Adipose tissue (tissue), 3 donors: ENCODE measurements around the gene AXIN1. TPM values are rescaled to one million over a fixed set of nuclear protein-coding genes. Genes with fewer than 3 reads are reported as not detected.

Experiments used
- H3K27ac ChIP-seq: one replicate; pipeline ENCODE4 v1.5.1; 2013; ENCODE audit warnings: low read depth, low read length
- WGBS, 3 donors: extraction: QIAGEN DNeasy Blood & Tissue Kit; methylation state at CpG; one replicate each; pipeline ENCODE4 v1.1.7; 2013; 5-methylcytosine and 5-hydroxymethylcytosine counted together
- polyA plus RNA-seq, 3 donors: library from polyadenylated mRNA; stranded (reverse); fragments of 200-250 nt; gene quantifications; one replicate each; pipeline ENCODE4 v1.2.3, GENCODE V29; 2013
- donor health status: healthy with polysubstance abuse.
- donor health status: Bipolar disorder and iron deficiency.
- donor health status: healthy.

Gene AXIN1
- polyA plus RNA-seq, 3 donors: 11.8 to 18.4 (median 15.8) TPM

GRCh38 chr16:281660-282255, 70.8 kb downstream of the AXIN1 start:
- WGBS, 3 donors: 26 to 62% (median 44%) methylated on average over 23 to 25 of the region's 25 CpGs

GRCh38 chr16:280991-281659, 71.4 kb downstream of the AXIN1 start:
- WGBS, 3 donors: 24 to 45% (median 38%) methylated on average over 23 to 27 of the region's 27 CpGs

More at GRCh38 chr16:281660-282255, 70.8 kb downstream of the AXIN1 start:
- H3K27ac ChIP-seq: no peak overlapping the region

GRCh38 chr16:280552-280951, 72.0 kb downstream of the AXIN1 start, which contains the start of gene ARHGDIG:
Gene ARHGDIG (plus strand): TSS chr16:280591. CDS start chr16:280681, 90 bp downstream.
- WGBS, 3 donors: 0 to 2% (median 2%) methylated on average over 7 to 54 of the region's 54 CpGs

More at GRCh38 chr16:280991-281659, 71.4 kb downstream of the AXIN1 start:
- no peak overlapping the region for H3K27ac ChIP-seq

GRCh38 chr16:280005-280460, 72.5 kb downstream of the AXIN1 start:
- 3 to 8% (median 7%) methylated on average over 41 to 47 of the region's 47 CpGs for WGBS, 3 donors
- H3K27ac ChIP-seq: no peak overlapping the region

More at GRCh38 chr16:280552-280951, 72.0 kb downstream of the AXIN1 start, which contains the start of gene ARHGDIG:
- H3K27ac ChIP-seq: no peak within 1 kb of the TSS

GRCh38 chr16:279531-279930, 73.0 kb downstream of the AXIN1 start:
- WGBS, 3 donors: 32 to 82% (median 75%) methylated on average over 7 of the region's 7 CpGs
- no peak overlapping the region for H3K27ac ChIP-seq

GRCh38 chr16:278863-279366, 73.6 kb downstream of the AXIN1 start:
- 29 to 54% (median 45%) methylated on average over 6 of the region's 6 CpGs for WGBS, 3 donors
- no peak overlapping the region for H3K27ac ChIP-seq

- H3K27ac ChIP-seq: no peak overlapping the region
- 61 to 83% (median 77%) methylated on average over 20 of the region's 20 CpGs for WGBS, 3 donors
Measured at GRCh38 chr16:276426-277077, 76.0 kb downstream of the AXIN1 start.

DNA sequence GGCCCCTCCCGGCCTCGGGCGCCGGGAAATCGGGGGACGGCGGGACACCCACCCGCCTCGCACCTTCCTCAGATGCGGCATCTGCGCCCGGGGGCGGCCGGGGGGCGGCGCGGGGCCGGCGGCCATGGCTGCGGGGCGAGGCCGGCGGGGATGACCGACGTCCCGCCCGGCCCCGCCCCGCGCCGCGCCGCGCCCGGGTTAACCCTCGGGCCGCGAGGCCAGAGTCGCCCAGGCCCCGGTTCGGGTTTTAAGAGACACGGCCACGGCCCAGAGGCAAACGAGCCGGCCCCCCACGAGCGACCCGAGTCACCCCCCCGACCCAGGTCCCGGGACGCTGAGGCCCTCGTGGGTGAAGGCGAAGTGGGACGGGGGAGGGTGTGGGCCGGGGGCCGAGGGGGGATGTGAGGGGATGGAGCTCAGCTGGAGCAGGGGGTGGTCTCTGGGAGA, 76.7 kb downstream of the AXIN1 start, which contains the start of gene RGS11:
Gene RGS11 (minus strand): TSS at position 159 of the 447 bp plus-strand sequence. CDS start 33 bp downstream, at position 126.
- H3K27ac ChIP-seq: no peak within 1 kb of the TSS
- WGBS, 3 donors: 2 to 6% (median 4%) methylated on average over 34 to 56 of the region's 56 CpGs

DNA sequence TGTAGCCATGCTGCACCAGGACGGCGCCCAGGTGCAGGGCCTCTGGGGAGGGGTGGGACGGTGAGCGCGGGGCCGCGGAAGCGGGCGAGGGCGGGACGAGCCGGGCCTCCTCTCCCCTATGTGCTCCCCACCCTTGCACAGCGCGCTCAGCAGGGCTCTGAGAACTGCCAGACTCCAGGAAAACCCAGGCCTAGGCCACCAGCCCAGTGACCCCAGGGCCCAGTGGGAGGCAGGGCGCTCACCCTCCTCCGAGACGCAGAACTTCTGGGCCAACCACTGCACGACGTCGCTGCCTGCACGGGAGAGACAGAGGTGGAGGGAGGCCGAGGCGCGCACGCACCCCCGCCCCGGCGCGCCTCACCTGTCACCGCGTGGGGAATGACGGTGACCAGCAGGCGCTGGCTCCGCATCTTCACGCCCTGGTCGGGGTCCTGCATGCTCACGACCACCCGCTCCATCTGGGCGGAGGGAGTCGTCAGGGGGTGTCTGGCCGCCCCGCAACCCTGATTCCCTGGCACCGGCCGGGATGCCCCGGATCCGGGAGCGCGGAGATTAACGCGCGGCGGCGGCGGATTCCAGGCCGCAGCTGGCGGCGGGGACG, 77.4 kb downstream of the AXIN1 start:
- H3K27ac ChIP-seq: no peak overlapping the region
- WGBS, 3 donors: 2 to 4% (median 3%) methylated on average over 31 to 58 of the region's 58 CpGs

- 48 to 85% (median 83%) methylated on average over 27 to 30 of the region's 30 CpGs for WGBS, 3 donors
- no peak overlapping the region for H3K27ac ChIP-seq
Measured at GRCh38 chr16:273547-274421, 78.7 kb downstream of the AXIN1 start.

DNA sequence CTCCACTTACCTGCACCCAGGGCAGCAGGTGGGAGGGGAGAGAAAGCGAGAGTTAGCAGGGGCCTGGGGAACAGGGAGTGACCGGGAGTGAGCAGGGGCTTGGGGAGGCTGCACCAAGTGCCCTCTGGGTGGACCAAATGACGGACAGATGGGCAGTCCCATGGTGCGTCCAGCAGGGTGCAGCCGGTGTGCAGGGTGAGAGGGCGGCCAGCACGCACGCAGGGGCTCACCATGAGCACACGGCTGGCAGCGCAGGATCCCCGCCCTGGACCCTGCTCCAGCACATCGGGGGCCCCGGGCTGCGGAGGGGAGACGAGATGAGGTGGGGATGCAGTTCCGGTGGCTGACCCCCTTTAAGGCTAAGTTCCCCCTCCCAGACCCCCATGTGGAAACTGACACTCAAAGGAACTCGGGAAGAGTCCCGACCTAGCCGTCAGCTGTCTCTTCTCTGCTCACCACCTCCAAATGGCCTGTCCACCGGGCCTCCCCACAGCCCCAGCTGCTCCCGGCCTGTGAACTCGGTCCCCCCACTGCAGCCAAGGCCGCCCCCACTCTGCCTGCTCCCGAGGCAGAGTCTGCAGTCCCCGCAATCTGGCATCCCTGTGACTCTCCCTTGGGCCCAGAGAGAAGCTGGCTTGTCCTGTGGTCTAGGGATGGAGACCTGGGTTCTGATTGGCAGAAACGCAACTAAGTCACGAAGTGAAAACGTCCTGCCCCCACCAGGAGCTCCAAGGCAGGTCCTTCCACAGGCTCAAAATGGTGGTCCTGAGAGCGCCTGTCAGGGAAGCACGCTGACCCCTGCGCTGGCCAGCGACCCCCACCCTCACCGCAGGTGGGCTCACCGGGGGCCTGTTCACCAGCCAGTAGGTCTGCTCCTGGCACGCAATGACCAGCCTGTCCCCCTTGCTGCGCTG, 79.6 kb downstream of the AXIN1 start:
- WGBS, 3 donors: 67 to 87% (median 84%) methylated on average over 31 to 36 of the region's 36 CpGs
- H3K27ac ChIP-seq: no peak overlapping the region

- H3K27ac ChIP-seq: no peak overlapping the region
- WGBS, 3 donors: 83 to 89% (median 89%) methylated on average over 33 to 34 of the region's 34 CpGs
Measured at GRCh38 chr16:270381-271255, 81.9 kb downstream of the AXIN1 start.

- no peak overlapping the region for H3K27ac ChIP-seq
- WGBS, 3 donors: 46 to 86% (median 84%) methylated on average over 19 to 24 of the region's 24 CpGs
Measured at GRCh38 chr16:269061-269796, 83.3 kb downstream of the AXIN1 start.

- 31 to 75% (median 69%) methylated on average over 36 to 40 of the region's 40 CpGs for WGBS, 3 donors
- H3K27ac ChIP-seq: no peak overlapping the region
Measured at GRCh38 chr16:268141-269053, 84.1 kb downstream of the AXIN1 start.
